NCI-H128 (cell line): ENCODE data around the gene EFCAB7.

Experiments used
- DNase-seq: peaks from one replicate; lab custom pipeline; 2025; ENCODE audit not compliant: unreplicated experiment; lab: John Stamatoyannopoulos, UW

The EFCAB7 gene

GRCh38 chr1:63522891-63523728 is at the start of gene EFCAB7, which contains the start of gene ITGB3BP:
EFCAB7 (plus strand) TSS chr1:63523525; CDS start chr1:63525573, 2,048 bp downstream.
ITGB3BP (minus strand) TSS chr1:63523225; CDS start chr1:63523133, 92 bp downstream.
- DNase-seq: peak; percentile 91

- no peak for DNase-seq
Measured at GRCh38 chr1:63475761-63476160, 47.6 kb upstream of the EFCAB7 start.

- no peak for DNase-seq
Measured at GRCh38 chr1:63480057-63480456, 43.3 kb upstream of the EFCAB7 start.

- no peak for DNase-seq
Measured at GRCh38 chr1:63486629-63487028, 36.7 kb upstream of the EFCAB7 start.

GRCh38 chr1:63487336-63488065 is 35.8 kb upstream of the EFCAB7 start:
- DNase-seq: no peak

GRCh38 chr1:63497577-63497976 is 25.7 kb upstream of the EFCAB7 start:
- DNase-seq: no peak

GRCh38 chr1:63498106-63498505 is 25.2 kb upstream of the EFCAB7 start:
- DNase-seq: no peak

GRCh38 chr1:63501256-63501655 is 22.1 kb upstream of the EFCAB7 start:
- DNase-seq: no peak

- DNase-seq: no peak
Measured at GRCh38 chr1:63506782-63507181, 16.5 kb upstream of the EFCAB7 start.

GRCh38 chr1:63509718-63510117 is 13.6 kb upstream of the EFCAB7 start:
- no peak for DNase-seq

- DNase-seq: no peak
Measured at GRCh38 chr1:63512584-63512983, 10.7 kb upstream of the EFCAB7 start.

- no peak for DNase-seq
Measured at GRCh38 chr1:63516629-63517028, 6.7 kb upstream of the EFCAB7 start.

GRCh38 chr1:63523738-63524137 is 413 bp downstream of the EFCAB7 start:
- DNase-seq: no peak

GRCh38 chr1:63524201-63524600 is 876 bp downstream of the EFCAB7 start:
- DNase-seq: no peak

- DNase-seq: no peak
Measured at GRCh38 chr1:63532727-63533126, 9.4 kb downstream of the EFCAB7 start.

- no peak for DNase-seq
Measured at GRCh38 chr1:63533931-63534330, 10.6 kb downstream of the EFCAB7 start.

- DNase-seq: no peak
Measured at GRCh38 chr1:63534406-63534805, 11.1 kb downstream of the EFCAB7 start.

GRCh38 chr1:63537006-63537405 is 13.7 kb downstream of the EFCAB7 start:
- no peak for DNase-seq

GRCh38 chr1:63537940-63538339 is 14.6 kb downstream of the EFCAB7 start:
- no peak for DNase-seq

- no peak for DNase-seq
Measured at GRCh38 chr1:63545780-63546179, 22.5 kb downstream of the EFCAB7 start.

- DNase-seq: no peak
Measured at GRCh38 chr1:63547621-63548294, 24.4 kb downstream of the EFCAB7 start.

GRCh38 chr1:63548303-63548702 is 25.0 kb downstream of the EFCAB7 start:
- DNase-seq: no peak
